ENCODE results near the gene TSPOAP1. TPM values are rescaled to one million over a fixed set of nuclear protein-coding genes. Genes with fewer than 3 reads are reported as not detected.

The TSPOAP1 gene
- total RNA-seq, 1 experiment from 2014 or later, result 4.3 TPM

DNA sequence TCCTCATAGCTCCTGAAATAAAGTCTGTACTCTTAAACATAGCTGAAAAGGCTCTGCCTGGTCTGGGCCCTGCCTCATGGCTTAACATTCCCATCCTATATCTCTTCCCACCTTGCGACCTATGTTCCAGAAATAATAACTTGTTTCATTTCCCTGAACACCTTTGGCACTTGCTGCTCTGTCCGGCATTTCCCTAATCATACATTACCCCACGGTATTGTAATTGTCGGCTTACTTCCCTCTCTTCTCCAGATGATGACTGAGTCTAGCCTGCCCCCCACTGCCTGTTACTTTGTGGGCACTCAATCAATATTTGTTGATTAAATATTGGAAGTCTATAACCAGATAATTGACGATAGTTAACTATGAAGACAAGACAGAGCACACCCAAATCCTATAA is 46.7 kb upstream of the TSPOAP1 start:
- Histone ChIP-seq H3K9ac (ENCODE audit: low read length) (no peak overlapping the region), H3K9me3 (ENCODE audit: low read length) (no peaks in the 10 kb centered on the region), H3K9me2 (replicated peaks; ENCODE audit: low read length) (no peaks in the 10 kb centered on the region), H3K27ac (ENCODE audit: low read length) (no peak overlapping the region), H3K36me3 (ENCODE audit: low read depth, low read length) (no peaks in the 10 kb centered on the region), H3K4me3 (ENCODE audit: low read length) (no peak overlapping the region), H2AFZ (ENCODE audit: low read length) (no peak overlapping the region), H3K27me3 (ENCODE audit: low read length) (no peaks in the 10 kb centered on the region), H3F3A (ENCODE audit: low read length, unreplicated experiment) (no peaks in the 10 kb centered on the region), H3K4me2 (ENCODE audit: low read length) (no peak overlapping the region), H3K79me2 (ENCODE audit: low read length) (no peaks in the 10 kb centered on the region), H3K4me1 (ENCODE audit: insufficient read depth, low read length) (peaks cover 21% of the 10 kb centered on the region), H4K20me1 (ENCODE audit: low read length) (no peaks in the 10 kb centered on the region)
- BruUV-seq (replicated peaks), result no TSS peak
- intact Hi-C loops (cut with micrococcal nuclease), result no loop called here
- no peak for DNase-seq
- CTCF ChIA-PET, result no interaction called here
- POLR2A ChIA-PET (ENCODE audit: unreplicated experiment), result no interaction called here
- TF ChIP-seq, protein P1, sequence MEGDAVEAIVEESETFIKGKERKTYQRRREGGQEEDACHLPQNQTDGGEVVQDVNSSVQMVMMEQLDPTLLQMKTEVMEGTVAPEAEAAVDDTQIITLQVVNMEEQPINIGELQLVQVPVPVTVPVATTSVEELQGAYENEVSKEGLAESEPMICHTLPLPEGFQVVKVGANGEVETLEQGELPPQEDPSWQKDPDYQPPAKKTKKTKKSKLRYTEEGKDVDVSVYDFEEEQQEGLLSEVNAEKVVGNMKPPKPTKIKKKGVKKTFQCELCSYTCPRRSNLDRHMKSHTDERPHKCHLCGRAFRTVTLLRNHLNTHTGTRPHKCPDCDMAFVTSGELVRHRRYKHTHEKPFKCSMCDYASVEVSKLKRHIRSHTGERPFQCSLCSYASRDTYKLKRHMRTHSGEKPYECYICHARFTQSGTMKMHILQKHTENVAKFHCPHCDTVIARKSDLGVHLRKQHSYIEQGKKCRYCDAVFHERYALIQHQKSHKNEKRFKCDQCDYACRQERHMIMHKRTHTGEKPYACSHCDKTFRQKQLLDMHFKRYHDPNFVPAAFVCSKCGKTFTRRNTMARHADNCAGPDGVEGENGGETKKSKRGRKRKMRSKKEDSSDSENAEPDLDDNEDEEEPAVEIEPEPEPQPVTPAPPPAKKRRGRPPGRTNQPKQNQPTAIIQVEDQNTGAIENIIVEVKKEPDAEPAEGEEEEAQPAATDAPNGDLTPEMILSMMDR (conservative IDR thresholded peaks at IDR 0.05; ENCODE audit: low read depth, low read length), result no peak
- no peak for TF ChIP-seq EZH2phosphoT487 (IDR thresholded peaks at IDR 0.05; ENCODE audit: borderline replicate concordance, low read length)
- no peak for TF ChIP-seq EZH2 (IDR thresholded peaks at IDR 0.05; ENCODE audit: low read length, unreplicated experiment)
- no peak for ATAC-seq

DNA sequence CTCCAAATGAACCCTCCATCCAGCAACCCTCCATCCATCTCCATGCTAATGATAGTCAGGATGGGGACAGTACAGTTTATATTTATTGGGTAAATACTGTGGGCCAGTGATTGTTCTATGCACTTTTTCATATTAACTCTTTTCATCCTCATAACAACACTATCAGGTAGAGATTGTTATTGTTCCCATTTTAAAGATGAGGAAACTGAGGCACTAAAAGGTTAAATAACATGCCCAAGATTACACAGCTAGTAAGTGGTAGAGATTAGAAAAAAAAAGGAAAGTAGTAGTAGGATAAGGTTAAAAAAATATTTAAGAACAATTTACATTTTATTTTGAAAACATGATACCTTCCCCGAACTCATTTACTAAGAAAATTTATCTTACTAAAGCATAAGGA is 45.3 kb upstream of the TSPOAP1 start:
- H3K4me1 ChIP-seq (ENCODE audit: insufficient read depth, low read length), result peaks cover 21% of the 10 kb centered on the region

GRCh38 chr17:58373003-58373402 is 44.4 kb upstream of the TSPOAP1 start:
- no TSS peak for BruUV-seq (replicated peaks)
- Histone ChIP-seq H3K36me3 (ENCODE audit: low read depth, low read length) (no peaks in the 10 kb centered on the region), H3K79me2 (ENCODE audit: low read length) (no peaks in the 10 kb centered on the region), H3K27ac (ENCODE audit: low read length) (no peak overlapping the region), H3K4me3 (ENCODE audit: low read length) (no peak overlapping the region), H3K4me1 (ENCODE audit: insufficient read depth, low read length) (peaks cover 21% of the 10 kb centered on the region), H3K9me3 (ENCODE audit: low read length) (no peaks in the 10 kb centered on the region), H3K9me2 (replicated peaks; ENCODE audit: low read length) (no peaks in the 10 kb centered on the region), H3K27me3 (ENCODE audit: low read length) (no peaks in the 10 kb centered on the region), H4K20me1 (ENCODE audit: low read length) (no peaks in the 10 kb centered on the region), H2AFZ (ENCODE audit: low read length) (no peak overlapping the region), H3F3A (ENCODE audit: low read length, unreplicated experiment) (no peaks in the 10 kb centered on the region), H3K4me2 (ENCODE audit: low read length) (no peak overlapping the region), H3K9ac (ENCODE audit: low read length) (no peak overlapping the region)
- TF ChIP-seq EZH2phosphoT487 (IDR thresholded peaks at IDR 0.05; ENCODE audit: borderline replicate concordance, low read length), result no peak
- TF ChIP-seq, protein P1 (conservative IDR thresholded peaks at IDR 0.05; ENCODE audit: low read depth, low read length), result no peak
- TF ChIP-seq EZH2 (IDR thresholded peaks at IDR 0.05; ENCODE audit: low read length, unreplicated experiment), result no peak
- no peak for DNase-seq
- ChIA-PET POLR2A (ENCODE audit: unreplicated experiment) (no interaction called here), CTCF (no interaction called here)
- intact Hi-C loops (cut with micrococcal nuclease), result no loop called here
- no peak for ATAC-seq

More for the DNA sequence above, 45.3 kb upstream of the TSPOAP1 start:
- CTCF ChIA-PET, result no interaction called here
- no peak overlapping the region for H3K4me3 ChIP-seq (ENCODE audit: low read length)
- H3K27me3 ChIP-seq (ENCODE audit: low read length), result no peaks in the 10 kb centered on the region
- no peaks in the 10 kb centered on the region for H3K36me3 ChIP-seq (ENCODE audit: low read depth, low read length)
- TF ChIP-seq EZH2phosphoT487 (IDR thresholded peaks at IDR 0.05; ENCODE audit: borderline replicate concordance, low read length), result no peak
- TF ChIP-seq, protein P1 (conservative IDR thresholded peaks at IDR 0.05; ENCODE audit: low read depth, low read length), result no peak
- TF ChIP-seq EZH2 (IDR thresholded peaks at IDR 0.05; ENCODE audit: low read length, unreplicated experiment), result no peak
- no TSS peak for BruUV-seq (replicated peaks)
- DNase-seq, result no peak
- H3K9me3 ChIP-seq (ENCODE audit: low read length), result no peaks in the 10 kb centered on the region
- H3K9me2 ChIP-seq (replicated peaks; ENCODE audit: low read length), result no peaks in the 10 kb centered on the region
- H3K4me2 ChIP-seq (ENCODE audit: low read length), result no peak overlapping the region
- intact Hi-C loops (cut with micrococcal nuclease), result no loop called here
- H3K27ac ChIP-seq (ENCODE audit: low read length), result no peak overlapping the region
- no peaks in the 10 kb centered on the region for H3F3A ChIP-seq (ENCODE audit: low read length, unreplicated experiment)
- POLR2A ChIA-PET (ENCODE audit: unreplicated experiment), result no interaction called here
- ATAC-seq, result no peak
- no peak overlapping the region for H3K9ac ChIP-seq (ENCODE audit: low read length)
- H4K20me1 ChIP-seq (ENCODE audit: low read length), result no peaks in the 10 kb centered on the region
- no peaks in the 10 kb centered on the region for H3K79me2 ChIP-seq (ENCODE audit: low read length)
- H2AFZ ChIP-seq (ENCODE audit: low read length), result no peak overlapping the region

Data from PC-3 (cell line).